Lower lobe of right lung (tissue), 2 donors: ENCODE data around the gene JUND. TPM values are rescaled to one million over a fixed set of nuclear protein-coding genes. Genes with fewer than 3 reads are reported as not detected.

ENCODE experiments used
- ATAC-seq, 2 donors: fragments of 200-7000 bp; cut with Tn5 transposase; one replicate each; pipeline ENCODE4 v1.9.1; 2020 to 2022; ENCODE audit warnings: mild to moderate bottlenecking in 2 of 2, moderate library complexity in 2 of 2
- DNase-seq: peaks from one replicate; pipeline ENCODE4 v3.0.0-alpha.2; 2020
- H3K27ac ChIP-seq: fragments of 200-600 bp; one replicate; pipeline ENCODE4 v1.8.0; 2022
- H3K27me3 ChIP-seq: fragments of 200-600 bp; one replicate; pipeline ENCODE4 v1.8.0; 2022; ENCODE audit warnings: low read depth
- H3K36me3 ChIP-seq: fragments of 200-600 bp; one replicate; pipeline ENCODE4 v1.8.0; 2022; ENCODE audit warnings: mild to moderate bottlenecking
- H3K4me1 ChIP-seq: fragments of 200-600 bp; one replicate; pipeline ENCODE4 v1.8.0; 2022
- H3K4me3 ChIP-seq: fragments of 200-600 bp; one replicate; pipeline ENCODE4 v1.8.0; 2022; ENCODE audit warnings: mild to moderate bottlenecking
- H3K9me3 ChIP-seq: fragments of 200-600 bp; one replicate; pipeline ENCODE4 v1.8.0; 2022
- CTCF ChIP-seq: fragments of 200-600 bp; IDR thresholded peaks from one replicate; pipeline ENCODE4 v1.8.0; 2022; ENCODE audit warnings: antibody characterized with exemption, mild to moderate bottlenecking
- intact Hi-C: fragments of 100-400 bp; cut with DNase I; formaldehyde crosslinking; loops from one replicate; pipeline ENCODE4 v1.11.0; 2022
- total RNA-seq: library from RNA; stranded (reverse); fragmentation: NEBNext Ultra II Directional; extraction: Animal tissue kit (Norgen Biotek cat#: 25700); gene quantifications from one replicate; pipeline ENCODE4 v1.2.1, GENCODE V29; 2021
- donor health status: DM: no; HTN: yes; CAD: no; lungs with severe emphysema.

JUND gene
- total RNA-seq, 1 donor from 2014 or later = 150 TPM

DNA sequence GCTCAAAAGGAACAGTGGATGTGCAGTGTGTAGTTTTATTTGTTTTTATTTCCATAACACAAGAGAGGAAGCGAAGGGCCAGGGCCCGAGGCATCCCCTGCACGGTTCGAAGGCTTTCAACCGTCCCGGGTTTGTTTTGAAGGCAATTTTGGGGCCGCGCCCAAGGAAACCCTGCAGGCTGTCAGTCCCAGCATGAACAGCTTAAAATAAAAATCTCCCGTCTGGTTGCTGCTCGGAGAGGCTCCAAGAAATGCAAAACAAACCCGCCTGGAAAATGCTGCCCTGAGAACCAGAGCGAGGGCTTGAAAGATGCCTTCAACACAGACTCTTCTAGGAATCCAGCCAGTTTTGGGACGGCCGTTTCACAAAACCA is 25.5 kb upstream of the JUND start:
- DNase-seq = no peak
- no peak for TF ChIP-seq CTCF
- Histone ChIP-seq H3K4me1 (peaks cover 51% of the 10 kb centered on the region), H3K4me3 (no peak overlapping the region), H3K27me3 (no peaks in the 10 kb centered on the region), H3K9me3 (no peaks in the 10 kb centered on the region), H3K27ac (peak overlapping the region; percentile 97), H3K36me3 (peaks cover 45% of the 10 kb centered on the region)
- intact Hi-C loops = no loop called here
- ATAC-seq = no peak

- Histone ChIP-seq H3K36me3 (peaks cover 40% of the 10 kb centered on the region), H3K27me3 (no peaks in the 10 kb centered on the region), H3K4me3 (no peak overlapping the region), H3K9me3 (no peaks in the 10 kb centered on the region), H3K27ac (peak overlapping the region; percentile 97), H3K4me1 (peaks cover 56% of the 10 kb centered on the region)
- TF ChIP-seq CTCF = no peak
- ATAC-seq (no peak), DNase-seq (no peak)
- intact Hi-C loops = no loop called here
Measured at GRCh38 chr19:18306209-18306887, 24.9 kb upstream of the JUND start.

DNA sequence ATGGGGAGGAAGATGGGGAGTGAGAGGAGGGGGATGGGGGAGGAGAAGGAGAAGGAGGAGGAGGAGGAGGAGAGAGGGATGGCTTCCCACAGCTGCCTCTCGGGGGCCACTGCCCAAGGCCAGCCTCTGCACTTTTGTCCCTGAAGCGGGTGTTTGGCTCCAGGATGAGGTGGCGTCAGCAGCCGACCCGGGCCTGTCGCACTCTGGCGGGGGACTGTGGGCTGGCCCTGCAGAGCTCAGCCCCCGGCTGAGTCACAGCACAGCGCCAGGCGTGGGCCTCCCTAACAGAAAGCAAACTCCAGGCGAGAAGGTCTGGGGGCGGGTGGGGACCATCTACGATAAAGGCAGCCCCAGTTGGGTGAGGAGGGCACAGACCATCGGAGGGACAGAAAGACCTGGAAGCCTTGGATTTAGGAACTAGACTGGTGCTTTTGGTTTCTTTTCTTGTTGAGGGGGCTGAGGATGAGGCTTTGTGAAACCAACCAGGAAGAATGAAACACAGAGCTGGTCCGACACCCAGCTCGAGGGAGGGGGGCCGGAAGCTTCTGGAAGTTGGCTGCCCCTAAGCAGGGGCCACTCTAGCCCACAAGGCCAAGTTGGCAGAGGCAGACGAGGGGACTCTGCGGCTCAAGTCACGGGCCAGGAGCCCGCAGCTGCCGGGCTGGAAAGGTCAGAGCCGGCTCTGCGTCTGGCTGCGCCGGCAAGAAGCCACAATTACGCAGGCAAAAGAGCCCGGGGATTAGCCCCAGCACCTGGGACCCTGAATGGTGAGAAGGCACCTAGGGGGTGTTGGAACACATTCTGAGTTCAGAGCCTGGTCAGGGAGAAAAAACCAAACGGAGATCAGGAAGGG is 23.3 kb upstream of the JUND start:
- Histone ChIP-seq H3K36me3 (peaks cover 33% of the 10 kb centered on the region), H3K27ac (peak overlapping the region; percentile 97), H3K4me1 (peaks cover 64% of the 10 kb centered on the region), H3K27me3 (no peaks in the 10 kb centered on the region), H3K4me3 (peak overlapping the region; percentile 54), H3K9me3 (no peaks in the 10 kb centered on the region)
- ATAC-seq = peak; percentile 89 to 92
- peak; percentile 10 for TF ChIP-seq CTCF
- intact Hi-C loops = no loop called here
- DNase-seq = peak; percentile 85

DNA sequence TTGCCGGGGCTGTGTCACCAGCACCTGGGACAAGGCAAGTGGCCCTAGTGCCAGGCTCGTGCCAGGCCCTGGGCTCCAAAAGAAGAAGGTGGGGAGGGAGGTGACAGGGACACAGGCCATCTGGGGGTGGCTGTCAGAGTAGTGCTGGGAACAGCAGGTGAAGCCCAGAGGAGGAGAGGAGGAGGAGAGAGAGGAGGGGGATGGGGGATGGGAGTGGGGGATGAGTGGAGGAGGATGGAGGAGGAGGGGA is 22.7 kb upstream of the JUND start:
- H3K4me1 ChIP-seq = peaks cover 64% of the 10 kb centered on the region
- intact Hi-C loops = no loop called here
- H3K9me3 ChIP-seq = no peaks in the 10 kb centered on the region
- peaks cover 28% of the 10 kb centered on the region for H3K36me3 ChIP-seq
- peak overlapping the region; percentile 97 for H3K27ac ChIP-seq
- no peak for DNase-seq
- no peaks in the 10 kb centered on the region for H3K27me3 ChIP-seq
- TF ChIP-seq CTCF = no peak
- peak overlapping the region; percentile 54 for H3K4me3 ChIP-seq
- peak; percentile 6 to 12 for ATAC-seq

- Histone ChIP-seq H3K27ac (peak overlapping the region; percentile 69), H3K4me1 (peaks cover 57% of the 10 kb centered on the region), H3K27me3 (no peaks in the 10 kb centered on the region), H3K4me3 (no peak overlapping the region), H3K9me3 (no peaks in the 10 kb centered on the region), H3K36me3 (peaks cover 6% of the 10 kb centered on the region)
- no peak for ATAC-seq
- intact Hi-C loops = no loop called here
- no peak for DNase-seq
- TF ChIP-seq CTCF = no peak
Measured at GRCh38 chr19:18301718-18302111, 20.3 kb upstream of the JUND start.
